OCI-LY7 (cell line): Measurements from ENCODE around the gene C6orf132.

Experiments used
- CTCF ChIP-seq: fragments of 200-600 bp; sonication (generic); conservative IDR thresholded peaks from 2 replicates; pipeline ENCODE4 v1.5.1; 2014; ENCODE audit warnings: mild to moderate bottlenecking, antibody characterized with exemption, low read length, moderate library complexity, mixed read lengths
- EZH2phosphoT487 ChIP-seq: fragments of 200-600 bp; sonication (generic); IDR thresholded peaks from 2 replicates; pipeline ENCODE4 v1.6.1; 2018; ENCODE audit warnings: low read depth, borderline replicate concordance, mild to moderate bottlenecking, mixed run types, antibody characterized with exemption, low read length, moderate library complexity, mixed read lengths

- no peak for TF ChIP-seq CTCF
- TF ChIP-seq EZH2phosphoT487: no peak
Observed at GRCh38 chr6:42079941-42080464, 62.4 kb downstream of the C6orf132 start.
